OCI-LY7 (cell line): ENCODE data around the gene SRRM2. TPM values are rescaled to one million over a fixed set of nuclear protein-coding genes. Genes with fewer than 3 reads are reported as not detected.

Source experiments
- BruUV-seq: library from RNA; stranded (reverse); fragments of 400-500 nt; replicated peaks from 2 replicates; lab custom pipeline; 2021; lab: Mats Ljungman, UMichigan
- CTCF ChIA-PET: fragments of 300-600 bp; sonication (Branson Sonifier 250); formaldehyde crosslinking; loops from one replicate; lab custom pipeline; 2022; ENCODE audit warnings: antibody characterized with exemption; ENCODE audit not compliant: unreplicated experiment; lab: Charles Lee
- POLR2A ChIA-PET: fragments of 300-600 bp; sonication (Branson Sonifier 250); formaldehyde crosslinking; loops from one replicate; lab custom pipeline; 2022; ENCODE audit warnings: antibody characterized with exemption; lab: Charles Lee
- DNase-seq: peaks from one replicate; pipeline ENCODE4 v3.0.0-alpha.2; 2015; ENCODE audit warnings: low spot score
- H2AFZ ChIP-seq: fragments of 200-600 bp; sonication (generic), shearing (Covaris generic); 2 replicates; pipeline ENCODE4 v1.6.1; 2014; ENCODE audit warnings: mild to moderate bottlenecking, antibody characterized with exemption, low read length, moderate library complexity
- H3K27ac ChIP-seq: fragments of 200-600 bp; sonication (generic); 2 replicates; pipeline ENCODE4 v1.5.1; 2014; ENCODE audit warnings: mixed run types, low read depth, mild to moderate bottlenecking, moderate library complexity, low read length, inconsistent platforms; ENCODE audit not compliant: poor library complexity, severe bottlenecking
- H3K36me3 ChIP-seq: fragments of 200-600 bp; sonication (generic); 2 replicates; pipeline ENCODE4 v1.6.1; 2014; ENCODE audit warnings: mild to moderate bottlenecking, antibody characterized with exemption, low read length, moderate library complexity, mixed read lengths; ENCODE audit not compliant: insufficient read depth
- H3K4me1 ChIP-seq: fragments of 200-600 bp; sonication (generic); 2 replicates; pipeline ENCODE4 v1.5.1; 2014; ENCODE audit warnings: mild to moderate bottlenecking, low read length; ENCODE audit not compliant: insufficient read depth, poor library complexity, severe bottlenecking
- H3K4me2 ChIP-seq: fragments of 200-600 bp; sonication (generic); 2 replicates; pipeline ENCODE4 v1.6.1; 2014; ENCODE audit warnings: mild to moderate bottlenecking, low read length
- H3K4me3 ChIP-seq: fragments of 200-600 bp; sonication (generic); 2 replicates; pipeline ENCODE4 v1.5.1; 2014; ENCODE audit warnings: mild to moderate bottlenecking, low read depth, low read length; ENCODE audit not compliant: poor library complexity, severe bottlenecking
- H3K79me2 ChIP-seq: fragments of 200-600 bp; sonication (generic); 2 replicates; pipeline ENCODE4 v1.6.1; 2016; ENCODE audit warnings: low read depth, mild to moderate bottlenecking, low read length, moderate library complexity, mixed read lengths; ENCODE audit not compliant: insufficient read depth
- H3K9me2 ChIP-seq: fragments of 200-600 bp; sonication (generic); 2 replicates; pipeline ENCODE4 v1.6.1; 2016; ENCODE audit warnings: mild to moderate bottlenecking, low read length, mixed read lengths; ENCODE audit not compliant: insufficient read depth
- H3K9me3 ChIP-seq: fragments of 200-600 bp; sonication (generic); 2 replicates; pipeline ENCODE4 v1.6.1; 2014; ENCODE audit warnings: mild to moderate bottlenecking, mixed run types, low read length, mixed read lengths
- H4K20me1 ChIP-seq: fragments of 200-600 bp; sonication (generic); 2 replicates; pipeline ENCODE4 v1.6.1; 2014; ENCODE audit warnings: mild to moderate bottlenecking, antibody characterized with exemption, low read length, moderate library complexity, mixed read lengths; ENCODE audit not compliant: insufficient read depth
- EZH2phosphoT487 ChIP-seq: fragments of 200-600 bp; sonication (generic); IDR thresholded peaks from 2 replicates; pipeline ENCODE4 v1.6.1; 2018; ENCODE audit warnings: low read depth, borderline replicate concordance, mild to moderate bottlenecking, mixed run types, antibody characterized with exemption, low read length, moderate library complexity, mixed read lengths
- intact Hi-C: fragments of 100-400 bp; cut with micrococcal nuclease; formaldehyde crosslinking; loops from one replicate; pipeline ENCODE4 v1.10.0; 2022; ENCODE audit not compliant: unreplicated experiment
- total RNA-seq, 2 experiments: library from RNA; depleted of rRNA in 1 of 2; stranded (reverse); fragments of >200 nt in 1 of 2; shearing (Covaris generic) in 1 of 2; gene quantifications; 2 replicates each; pipeline ENCODE4 v1.2.3, GENCODE V29; 2014 to 2022
- TF ChIP-seq, protein P1 (sequence below): fragments of 200-600 bp; sonication (generic); conservative IDR thresholded peaks from 2 replicates; pipeline ENCODE4 v1.5.1; 2014; ENCODE audit warnings: mild to moderate bottlenecking, antibody characterized with exemption, low read length, moderate library complexity, mixed read lengths

SRRM2 gene
- total RNA-seq, 2 experiments from 2014 or later, result 208 to 819 TPM

DNA sequence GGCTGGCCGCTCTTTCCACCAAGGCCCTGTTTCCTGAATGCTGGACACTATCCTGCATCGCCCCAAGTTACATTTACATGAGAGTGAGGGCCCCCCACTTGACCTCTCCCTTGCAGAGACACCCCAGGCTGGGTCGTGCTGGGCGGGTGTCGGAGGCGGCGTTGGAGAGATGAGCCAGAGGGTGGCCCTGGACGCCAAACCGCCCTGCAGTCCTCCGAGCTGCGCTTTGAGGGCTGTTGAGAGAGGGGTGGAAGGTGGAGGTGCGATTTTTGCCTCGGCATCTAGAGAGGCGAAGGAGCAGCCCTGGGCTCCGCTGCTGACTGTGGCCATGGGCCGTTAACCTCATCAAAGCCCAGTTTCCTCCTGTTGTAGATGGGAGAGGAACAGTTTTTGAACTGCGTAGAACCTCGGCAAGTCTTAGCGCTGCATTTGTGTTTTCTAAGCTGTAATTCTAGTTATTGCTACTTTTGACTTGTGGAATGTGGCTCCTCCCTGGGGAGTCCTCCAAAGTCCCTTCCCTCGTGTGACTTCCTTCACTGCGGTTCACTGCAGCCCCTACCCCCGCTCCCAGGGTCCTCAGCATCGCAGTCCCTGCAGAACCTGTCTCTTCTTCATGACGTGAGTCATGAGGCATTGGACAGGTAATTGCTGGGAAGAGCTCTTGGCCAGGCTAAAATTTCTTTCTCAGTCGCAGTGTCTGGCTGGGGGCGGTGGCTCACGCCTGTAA is 25.6 kb downstream of the SRRM2 start:
- peaks cover 26% of the 10 kb centered on the region for H3K79me2 ChIP-seq
- peaks cover 10% of the 10 kb centered on the region; the same call in 1 of the 2 replicates for H4K20me1 ChIP-seq
- no TSS peak for BruUV-seq
- H3K9me2 ChIP-seq, result no peaks in the 10 kb centered on the region
- peak overlapping the region; percentile 89 for H3K4me3 ChIP-seq
- ChIA-PET POLR2A (no interaction called here), CTCF (no interaction called here)
- H3K4me2 ChIP-seq, result peak overlapping the region; percentile 86
- no peaks in the 10 kb centered on the region for H3K9me3 ChIP-seq
- H3K4me1 ChIP-seq, result peaks cover 18% of the 10 kb centered on the region
- DNase-seq, result peak; percentile 36
- peak overlapping the region; percentile 28; the same call in 1 of the 2 replicates for H2AFZ ChIP-seq
- peaks cover 28% of the 10 kb centered on the region for H3K36me3 ChIP-seq
- peak overlapping the region; percentile 60 for H3K27ac ChIP-seq
- intact Hi-C loops, result loop anchor here (1.0 to 2.0 kb wide), 2 partner anchors 25 to 58 kb away; partner anchors contain the start of genes PRSS27 and SRRM2
- TF ChIP-seq EZH2phosphoT487, result no peak
- TF ChIP-seq, protein P1, sequence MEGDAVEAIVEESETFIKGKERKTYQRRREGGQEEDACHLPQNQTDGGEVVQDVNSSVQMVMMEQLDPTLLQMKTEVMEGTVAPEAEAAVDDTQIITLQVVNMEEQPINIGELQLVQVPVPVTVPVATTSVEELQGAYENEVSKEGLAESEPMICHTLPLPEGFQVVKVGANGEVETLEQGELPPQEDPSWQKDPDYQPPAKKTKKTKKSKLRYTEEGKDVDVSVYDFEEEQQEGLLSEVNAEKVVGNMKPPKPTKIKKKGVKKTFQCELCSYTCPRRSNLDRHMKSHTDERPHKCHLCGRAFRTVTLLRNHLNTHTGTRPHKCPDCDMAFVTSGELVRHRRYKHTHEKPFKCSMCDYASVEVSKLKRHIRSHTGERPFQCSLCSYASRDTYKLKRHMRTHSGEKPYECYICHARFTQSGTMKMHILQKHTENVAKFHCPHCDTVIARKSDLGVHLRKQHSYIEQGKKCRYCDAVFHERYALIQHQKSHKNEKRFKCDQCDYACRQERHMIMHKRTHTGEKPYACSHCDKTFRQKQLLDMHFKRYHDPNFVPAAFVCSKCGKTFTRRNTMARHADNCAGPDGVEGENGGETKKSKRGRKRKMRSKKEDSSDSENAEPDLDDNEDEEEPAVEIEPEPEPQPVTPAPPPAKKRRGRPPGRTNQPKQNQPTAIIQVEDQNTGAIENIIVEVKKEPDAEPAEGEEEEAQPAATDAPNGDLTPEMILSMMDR, result no peak

DNA sequence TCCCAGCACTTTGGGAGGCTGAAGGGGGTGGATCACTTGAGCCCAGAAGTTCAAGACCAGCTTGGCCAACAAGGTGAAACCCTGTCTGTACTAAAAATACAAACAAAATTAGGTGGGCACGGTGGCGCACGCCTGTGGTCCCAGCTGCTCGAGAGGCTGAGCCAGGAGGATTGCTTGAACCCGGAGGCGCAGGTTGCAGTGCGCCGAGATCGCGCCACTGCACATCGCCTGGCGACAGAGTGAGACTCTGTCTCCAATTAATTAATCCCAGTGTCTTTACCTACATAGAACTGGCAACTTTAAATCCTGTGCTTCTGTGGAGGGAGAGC is 26.2 kb downstream of the SRRM2 start:
- no TSS peak for BruUV-seq
- intact Hi-C loops, result no loop called here
- POLR2A ChIA-PET, result no interaction called here

More for the DNA sequence above, 26.2 kb downstream of the SRRM2 start:
- Histone ChIP-seq H3K36me3 (peaks cover 22% of the 10 kb centered on the region), H3K27ac (no peak overlapping the region), H3K4me2 (peak overlapping the region; percentile 86), H4K20me1 (peaks cover 10% of the 10 kb centered on the region; the same call in 1 of the 2 replicates), H3K4me3 (peak overlapping the region; percentile 89), H3K79me2 (peaks cover 26% of the 10 kb centered on the region), H3K4me1 (peaks cover 18% of the 10 kb centered on the region), H2AFZ (no peak overlapping the region), H3K9me3 (no peaks in the 10 kb centered on the region), H3K9me2 (no peaks in the 10 kb centered on the region)
- CTCF ChIA-PET, result no interaction called here
- no peak for DNase-seq
- no peak for TF ChIP-seq EZH2phosphoT487
- TF ChIP-seq, protein P1, result no peak
